ENCODE data around the gene RPS13. TPM values are rescaled to one million over a fixed set of nuclear protein-coding genes. Genes with fewer than 3 reads are reported as not detected.
A peak's percentile ranks its signal among the peaks of the same experiment; 100 is the strongest.
"Not testable (repeated sequence)": the region's sequence is repeated elsewhere in the genome, so short reads cannot be mapped to it uniquely, and the experiment has no call there.

The RPS13 gene
- 2,048 TPM for polyA plus RNA-seq

- Mint-ChIP-seq H3K9me3 (no peaks in the 10 kb centered on the region), H3K4me1 (peaks cover 16 to 31% (median 29%) of the 10 kb centered on the region in 3 donors), H3K27ac (peak within 1 kb of the TSS; percentile 88 to 97 (median 95)), H3K27me3 (peaks cover 2% of the 10 kb centered on the region), H3K36me3 (peaks cover 10% of the 10 kb centered on the region), H3K4me3 (peak within 1 kb of the TSS; percentile 93 to 99 (median 98))
Observed at GRCh38 chr11:17077520-17078401, at the start of gene RPS13. Gene RPS13 (minus strand): TSS chr11:17077667. CDS start chr11:17077641, 26 bp downstream.

DNA sequence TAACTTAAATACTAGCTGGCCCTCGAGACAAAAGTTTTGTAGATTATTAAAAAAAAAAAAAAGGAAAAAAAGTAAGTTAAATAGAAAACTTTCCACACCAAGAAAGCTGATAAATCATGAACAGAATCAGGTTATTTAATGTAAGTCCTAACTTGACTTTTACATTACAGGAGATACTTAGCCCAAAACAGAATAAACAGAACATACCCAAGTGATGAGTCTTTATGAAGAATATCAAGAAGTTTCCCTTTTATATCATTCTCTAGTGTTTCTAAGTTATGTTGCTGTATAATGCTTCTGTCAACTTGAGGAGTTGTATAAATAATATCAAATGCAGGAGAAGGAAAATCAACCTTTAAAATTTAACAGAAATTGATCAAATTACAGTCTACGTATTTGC, 44.5 kb upstream of the RPS13 start:
- Mint-ChIP-seq H3K4me3 (no peak overlapping the region), H3K27ac (no peak overlapping the region), H3K27me3 (no peaks in the 10 kb centered on the region), H3K4me1 (no peaks in the 10 kb centered on the region), H3K9me3 (no peaks in the 10 kb centered on the region), H3K36me3 (peaks cover 17% of the 10 kb centered on the region)

- H3K27ac Mint-ChIP-seq: no peak overlapping the region
- no peaks in the 10 kb centered on the region for H3K9me3 Mint-ChIP-seq
- peaks cover 16% of the 10 kb centered on the region for H3K36me3 Mint-ChIP-seq
- no peak overlapping the region for H3K4me3 Mint-ChIP-seq
- no peaks in the 10 kb centered on the region for H3K27me3 Mint-ChIP-seq
- H3K4me1 Mint-ChIP-seq: no peaks in the 10 kb centered on the region
Observed at GRCh38 chr11:17117262-17117661, 39.8 kb upstream of the RPS13 start.

DNA sequence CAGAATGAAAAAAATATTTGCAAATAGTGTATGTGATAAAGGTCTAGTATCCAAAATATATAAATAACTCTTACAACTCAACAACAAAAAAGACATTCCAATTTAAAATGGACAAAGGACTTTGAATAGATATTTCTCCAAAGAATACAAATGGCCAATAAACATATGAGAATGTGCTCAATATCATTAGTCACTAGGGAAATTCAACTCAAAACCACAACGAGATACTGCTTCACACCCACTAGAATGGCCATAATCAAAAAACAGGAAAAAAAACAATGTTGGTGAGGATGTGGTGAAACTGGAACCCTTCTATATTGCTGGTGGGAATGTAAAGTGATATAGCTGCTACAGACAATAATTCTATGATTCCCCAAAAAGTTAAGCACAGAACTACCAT, 38.6 kb upstream of the RPS13 start:
- no peak overlapping the region for H3K27ac Mint-ChIP-seq
- H3K9me3 Mint-ChIP-seq: no peaks in the 10 kb centered on the region
- no peaks in the 10 kb centered on the region for H3K4me1 Mint-ChIP-seq
- no peak overlapping the region for H3K4me3 Mint-ChIP-seq
- no peaks in the 10 kb centered on the region for H3K27me3 Mint-ChIP-seq
- peaks cover 16% of the 10 kb centered on the region for H3K36me3 Mint-ChIP-seq

DNA sequence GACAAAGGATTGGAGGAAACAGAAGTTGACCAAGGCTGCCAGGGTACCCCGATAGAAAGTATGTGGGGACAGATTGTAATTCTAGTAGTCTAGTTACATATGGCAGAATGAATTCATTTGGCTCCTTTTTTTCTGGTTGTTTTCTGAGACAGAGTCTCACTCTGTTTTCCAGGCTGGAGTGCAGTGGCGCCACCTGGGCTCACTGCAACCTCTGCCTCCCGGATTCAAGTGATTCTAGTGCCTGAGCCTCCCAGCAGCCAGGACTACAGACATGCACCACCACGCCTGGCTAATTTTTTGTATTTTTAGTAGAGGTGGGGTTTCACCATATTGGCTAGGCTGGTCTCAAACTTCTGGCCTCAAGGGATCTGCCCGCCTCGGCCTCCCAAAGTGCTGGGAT, 30.3 kb upstream of the RPS13 start:
- not testable (repeated sequence) for H3K4me1 Mint-ChIP-seq, H3K27me3 Mint-ChIP-seq, H3K36me3 Mint-ChIP-seq, H3K4me3 Mint-ChIP-seq, H3K27ac Mint-ChIP-seq, H3K9me3 Mint-ChIP-seq

- H3K4me1 Mint-ChIP-seq, H3K27me3 Mint-ChIP-seq, H3K9me3 Mint-ChIP-seq, H3K27ac Mint-ChIP-seq, H3K36me3 Mint-ChIP-seq, H3K4me3 Mint-ChIP-seq: not testable (repeated sequence)
Observed at GRCh38 chr11:17105404-17106040, 28.1 kb upstream of the RPS13 start.

- Mint-ChIP-seq H3K4me1 (no peaks in the 10 kb centered on the region), H3K27ac (no peak overlapping the region), H3K9me3 (no peaks in the 10 kb centered on the region), H3K4me3 (no peak overlapping the region), H3K27me3 (no peaks in the 10 kb centered on the region), H3K36me3 (peaks cover 10% of the 10 kb centered on the region)
Observed at GRCh38 chr11:17102462-17102861, 25.0 kb upstream of the RPS13 start.

GRCh38 chr11:17098658-17099057, 21.2 kb upstream of the RPS13 start:
- no peaks in the 10 kb centered on the region for H3K27me3 Mint-ChIP-seq
- H3K9me3 Mint-ChIP-seq: no peaks in the 10 kb centered on the region
- H3K4me3 Mint-ChIP-seq: no peak overlapping the region
- no peaks in the 10 kb centered on the region for H3K4me1 Mint-ChIP-seq
- H3K36me3 Mint-ChIP-seq: peaks cover 6% of the 10 kb centered on the region
- H3K27ac Mint-ChIP-seq: peak overlapping the region in 2 of 3 donors; percentile 2 to 65

DNA sequence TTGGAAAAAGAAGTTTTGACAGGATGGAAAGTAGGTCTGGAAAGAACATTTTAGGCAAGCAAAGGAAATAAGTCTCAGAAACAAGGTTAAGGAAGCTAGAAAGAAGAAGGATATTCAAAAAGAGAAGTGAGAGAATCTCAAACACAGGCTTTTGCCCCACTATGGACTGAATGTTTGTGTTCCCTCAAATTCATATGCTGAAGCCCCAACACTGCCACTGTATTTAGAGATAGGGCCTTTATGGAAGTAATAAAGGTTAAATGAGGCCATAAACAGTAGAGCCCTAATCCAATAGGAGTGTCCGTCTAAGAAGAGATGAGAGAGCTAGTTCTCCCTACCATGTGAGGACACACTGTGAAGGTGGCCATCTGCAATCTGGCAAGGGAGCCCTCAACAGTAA, 20.6 kb upstream of the RPS13 start:
- no peaks in the 10 kb centered on the region for H3K4me1 Mint-ChIP-seq
- H3K4me3 Mint-ChIP-seq: no peak overlapping the region
- H3K27me3 Mint-ChIP-seq: no peaks in the 10 kb centered on the region
- no peaks in the 10 kb centered on the region for H3K9me3 Mint-ChIP-seq
- H3K36me3 Mint-ChIP-seq: peaks cover 6% of the 10 kb centered on the region
- H3K27ac Mint-ChIP-seq: peak overlapping the region in 1 of 3 donors; percentile 2

DNA sequence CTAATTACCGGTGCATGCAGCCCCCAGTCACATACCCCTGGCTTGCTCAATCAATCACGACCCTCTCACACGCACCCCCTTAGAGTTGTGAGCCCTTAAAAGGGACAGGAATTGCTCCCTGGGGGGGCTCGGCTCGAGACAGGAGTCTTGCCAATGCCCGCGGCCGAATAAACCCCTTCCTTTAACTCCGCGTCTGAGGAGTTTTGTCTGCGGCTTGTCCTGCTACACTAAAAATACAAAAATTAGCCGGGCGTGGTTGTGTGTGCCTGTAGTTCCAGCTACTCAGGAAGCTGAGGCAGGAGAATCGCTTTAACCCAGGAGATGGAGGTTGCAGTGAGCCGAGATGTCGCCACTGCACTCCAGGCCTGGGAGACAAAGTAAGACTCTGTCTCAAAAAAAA, 8.5 kb upstream of the RPS13 start:
- H3K36me3 Mint-ChIP-seq, H3K9me3 Mint-ChIP-seq, H3K27ac Mint-ChIP-seq, H3K4me3 Mint-ChIP-seq, H3K4me1 Mint-ChIP-seq, H3K27me3 Mint-ChIP-seq: not testable (repeated sequence)

DNA sequence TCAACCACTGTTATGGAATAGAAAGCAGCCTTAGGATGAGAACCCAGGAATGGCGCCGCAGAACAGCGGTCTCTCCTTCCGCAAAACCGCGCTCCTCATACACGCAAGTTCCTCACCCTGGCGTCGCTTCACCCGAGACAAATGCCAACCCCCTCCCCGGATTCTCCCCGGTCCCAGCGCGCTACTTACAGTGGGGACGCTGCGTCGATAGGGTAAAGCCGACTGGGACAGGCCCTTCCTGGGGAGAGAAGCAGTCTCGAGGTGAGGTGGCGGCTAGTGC, 287 bp downstream of the RPS13 start:
- Mint-ChIP-seq H3K4me1 (peaks cover 16 to 31% (median 29%) of the 10 kb centered on the region in 3 donors), H3K4me3 (peak overlapping the region; percentile 93 to 99 (median 98)), H3K9me3 (no peaks in the 10 kb centered on the region), H3K36me3 (peaks cover 10% of the 10 kb centered on the region), H3K27me3 (peaks cover 2% of the 10 kb centered on the region), H3K27ac (peak overlapping the region; percentile 88 to 97 (median 95))

DNA sequence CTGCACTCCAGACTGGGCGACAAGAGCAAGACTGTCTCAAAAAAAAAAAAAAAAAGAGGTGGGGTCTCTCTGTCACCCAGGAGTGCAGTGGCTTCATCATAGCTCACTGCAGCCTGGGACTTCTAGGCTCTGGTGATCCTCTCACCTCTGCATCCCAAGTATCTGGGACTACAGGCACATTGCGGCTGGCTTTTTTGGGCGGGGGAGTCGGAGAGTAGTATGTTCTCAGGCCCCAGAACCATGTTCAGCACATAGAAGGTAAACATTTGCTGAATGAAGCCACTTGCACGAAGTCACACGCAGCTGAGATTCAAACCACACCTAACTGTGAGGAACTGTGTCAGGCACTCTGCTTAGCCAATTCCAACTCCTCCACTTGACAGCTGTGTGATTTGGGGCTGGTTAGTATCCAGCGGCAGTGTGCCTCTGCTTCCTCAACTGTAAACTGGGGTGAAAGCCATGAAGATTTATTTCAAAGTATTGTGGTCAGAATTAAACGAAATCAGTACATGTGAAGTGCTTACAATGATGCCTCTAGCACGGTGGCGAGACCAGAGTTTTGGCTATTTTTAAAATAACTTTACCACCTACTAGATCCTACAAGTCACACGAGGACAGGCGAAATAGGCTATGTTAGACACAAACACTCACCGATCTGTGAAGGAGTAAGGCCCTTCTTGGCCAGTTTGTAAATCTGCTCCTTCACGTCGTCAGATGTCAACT, 789 bp downstream of the RPS13 start:
- peaks cover 10% of the 10 kb centered on the region for H3K36me3 Mint-ChIP-seq
- peaks cover 2% of the 10 kb centered on the region for H3K27me3 Mint-ChIP-seq
- H3K27ac Mint-ChIP-seq: peak overlapping the region; percentile 88 to 97 (median 95)
- no peaks in the 10 kb centered on the region for H3K9me3 Mint-ChIP-seq
- peaks cover 16 to 31% (median 29%) of the 10 kb centered on the region in 3 donors for H3K4me1 Mint-ChIP-seq
- peak overlapping the region; percentile 93 to 99 (median 98) for H3K4me3 Mint-ChIP-seq

- Mint-ChIP-seq H3K9me3 (no peaks in the 10 kb centered on the region), H3K4me1 (peaks cover 16 to 34% (median 31%) of the 10 kb centered on the region in 3 donors), H3K27ac (peak overlapping the region in 2 of 3 donors; percentile 73 to 85), H3K4me3 (peak overlapping the region in 3 of 4 donors; percentile 72 to 98 (median 93)), H3K27me3 (peaks cover 2% of the 10 kb centered on the region), H3K36me3 (peaks cover 10% of the 10 kb centered on the region)
Observed at GRCh38 chr11:17075506-17075905, 2.0 kb downstream of the RPS13 start.

DNA sequence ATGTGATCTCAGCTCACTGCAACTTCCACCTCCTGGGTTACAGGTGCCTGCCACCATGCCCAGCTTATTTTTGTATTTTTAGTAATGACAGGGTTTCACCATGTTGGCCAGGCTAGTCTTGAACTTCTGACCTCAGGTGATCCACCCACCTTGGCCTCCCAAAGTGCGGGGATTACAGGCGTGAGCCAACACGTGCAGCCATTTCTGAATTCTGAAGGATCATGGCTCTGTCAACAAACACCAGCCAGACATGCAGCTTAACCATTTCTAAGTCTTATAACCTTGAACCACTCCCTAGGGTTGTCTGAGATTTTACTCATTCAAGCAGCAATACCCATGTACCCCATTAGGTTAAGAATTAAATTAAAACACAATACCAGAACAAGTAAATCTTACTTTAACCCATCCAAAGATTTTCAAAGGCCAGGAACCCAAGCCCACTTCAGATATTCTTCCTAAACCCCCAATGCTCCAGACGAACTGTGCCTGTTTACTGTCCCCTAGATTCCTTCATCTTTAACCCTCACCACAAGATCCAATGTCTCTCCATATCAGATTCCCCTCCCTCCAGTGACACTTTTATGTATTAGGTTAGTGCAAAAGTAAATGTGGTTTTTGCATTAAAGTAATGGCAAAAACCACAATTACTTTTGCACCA, 4.0 kb downstream of the RPS13 start:
- H3K27ac Mint-ChIP-seq: peak overlapping the region in 2 of 3 donors; percentile 21 to 30
- no peaks in the 10 kb centered on the region for H3K9me3 Mint-ChIP-seq
- peak overlapping the region in 1 of 4 donors; percentile 93 for H3K4me3 Mint-ChIP-seq
- H3K36me3 Mint-ChIP-seq: peaks cover 5% of the 10 kb centered on the region
- peaks cover 16 to 34% (median 26%) of the 10 kb centered on the region in 3 donors for H3K4me1 Mint-ChIP-seq
- H3K27me3 Mint-ChIP-seq: peaks cover 2% of the 10 kb centered on the region

GRCh38 chr11:17067417-17067816, 10.1 kb downstream of the RPS13 start:
- Mint-ChIP-seq H3K27ac (no peak overlapping the region), H3K4me3 (no peak overlapping the region), H3K4me1 (peaks cover 0 to 5% (median 2%) of the 10 kb centered on the region in 3 donors), H3K9me3 (no peaks in the 10 kb centered on the region), H3K27me3 (no peaks in the 10 kb centered on the region), H3K36me3 (peaks cover 4% of the 10 kb centered on the region)

Measured in IgD-negative memory B cell (primary cell).